Measurements from ENCODE around the gene HOXB2.

HOXB2 gene

GRCh38 chr17:48574505-48575065 lies 29.7 kb upstream of the HOXB2 start:
- no peak overlapping the region for H3K4me3 ChIP-seq (ENCODE audit: low read depth, low read length)
- TF ChIP-seq CTCF (conservative IDR thresholded peaks at IDR 0.05; ENCODE audit: low read depth, low read length), result no peak
- no peak for DNase-seq (ENCODE audit: low read depth)

- H3K4me3 ChIP-seq (ENCODE audit: low read depth, low read length), result no peak overlapping the region
- no peak for TF ChIP-seq CTCF (conservative IDR thresholded peaks at IDR 0.05; ENCODE audit: low read depth, low read length)
- DNase-seq (ENCODE audit: low read depth), result no peak
Observed at GRCh38 chr17:48571826-48572417, 27.0 kb upstream of the HOXB2 start.

- no peak for DNase-seq (ENCODE audit: low read depth)
- no peak for TF ChIP-seq CTCF (conservative IDR thresholded peaks at IDR 0.05; ENCODE audit: low read depth, low read length)
- no peak overlapping the region for H3K4me3 ChIP-seq (ENCODE audit: low read depth, low read length)
Observed at GRCh38 chr17:48571024-48571818, 26.3 kb upstream of the HOXB2 start.

- H3K4me3 ChIP-seq (ENCODE audit: low read depth, low read length), result no peak overlapping the region
- no peak for DNase-seq (ENCODE audit: low read depth)
- no peak for TF ChIP-seq CTCF (conservative IDR thresholded peaks at IDR 0.05; ENCODE audit: low read depth, low read length)
Observed at GRCh38 chr17:48570325-48571023, 25.6 kb upstream of the HOXB2 start.

GRCh38 chr17:48569674-48570324 lies 24.9 kb upstream of the HOXB2 start:
- DNase-seq (ENCODE audit: low read depth), result no peak
- TF ChIP-seq CTCF (conservative IDR thresholded peaks at IDR 0.05; ENCODE audit: low read depth, low read length), result no peak
- H3K4me3 ChIP-seq (ENCODE audit: low read depth, low read length), result no peak overlapping the region

- DNase-seq (ENCODE audit: low read depth), result no peak
- no peak overlapping the region for H3K4me3 ChIP-seq (ENCODE audit: low read depth, low read length)
Observed at GRCh38 chr17:48569240-48569582, 24.3 kb upstream of the HOXB2 start.

More at GRCh38 chr17:48569240-48569582, 24.3 kb upstream of the HOXB2 start:
- no peak for TF ChIP-seq CTCF (conservative IDR thresholded peaks at IDR 0.05; ENCODE audit: low read depth, low read length)
